ENCODE measurements around the gene RASGEF1C.
"Not testable (repeated sequence)": the region's sequence is repeated elsewhere in the genome, so short reads cannot be mapped to it uniquely, and the experiment has no call there.

Gene RASGEF1C

GRCh38 chr5:180210961-180211760 lies 2.1 kb upstream of the RASGEF1C start:
- no peak for DNase-seq (ENCODE audit: low read depth in 2 of 2)

- DNase-seq (ENCODE audit: low read depth in 2 of 2), result not testable (repeated sequence)
Measured at GRCh38 chr5:180210077-180210476, 1.1 kb upstream of the RASGEF1C start.

- no peak for DNase-seq (ENCODE audit: low read depth in 2 of 2)
Measured at GRCh38 chr5:180208435-180209081, 453 bp downstream of the RASGEF1C start.

GRCh38 chr5:180208038-180208434 lies 975 bp downstream of the RASGEF1C start:
- DNase-seq (ENCODE audit: low read depth in 2 of 2), result no peak

GRCh38 chr5:180207593-180207992 lies 1.4 kb downstream of the RASGEF1C start:
- no peak for DNase-seq (ENCODE audit: low read depth in 2 of 2)

GRCh38 chr5:180206993-180207392 lies 2.0 kb downstream of the RASGEF1C start:
- DNase-seq (ENCODE audit: low read depth in 2 of 2), result no peak

- DNase-seq (ENCODE audit: low read depth in 2 of 2), result no peak
Measured at GRCh38 chr5:180205916-180206315, 3.1 kb downstream of the RASGEF1C start.

GRCh38 chr5:180204276-180204819 lies 4.7 kb downstream of the RASGEF1C start:
- DNase-seq (ENCODE audit: low read depth in 2 of 2), result no peak

GRCh38 chr5:180202939-180203573 lies 6.0 kb downstream of the RASGEF1C start:
- DNase-seq (ENCODE audit: low read depth in 2 of 2), result no peak

GRCh38 chr5:180201051-180201987 lies 7.7 kb downstream of the RASGEF1C start:
- no peak for DNase-seq (ENCODE audit: low read depth in 2 of 2)

- DNase-seq (ENCODE audit: low read depth in 2 of 2), result no peak
Measured at GRCh38 chr5:180199390-180199789, 9.6 kb downstream of the RASGEF1C start.

GRCh38 chr5:180198208-180198607 lies 10.8 kb downstream of the RASGEF1C start:
- no peak for DNase-seq (ENCODE audit: low read depth in 2 of 2)

- no peak for DNase-seq (ENCODE audit: low read depth in 2 of 2)
Measured at GRCh38 chr5:180197016-180197702, 11.9 kb downstream of the RASGEF1C start.

GRCh38 chr5:180194410-180195345 lies 14.3 kb downstream of the RASGEF1C start:
- DNase-seq (ENCODE audit: low read depth in 2 of 2), result no peak

- no peak for DNase-seq (ENCODE audit: low read depth in 2 of 2)
Measured at GRCh38 chr5:180193749-180194375, 15.1 kb downstream of the RASGEF1C start.

GRCh38 chr5:180191716-180192115 lies 17.3 kb downstream of the RASGEF1C start:
- DNase-seq (ENCODE audit: low read depth in 2 of 2), result no peak

GRCh38 chr5:180187767-180188166 lies 21.2 kb downstream of the RASGEF1C start:
- DNase-seq (ENCODE audit: low read depth in 2 of 2), result no peak

- DNase-seq (ENCODE audit: low read depth in 2 of 2), result no peak
Measured at GRCh38 chr5:180180846-180181245, 28.2 kb downstream of the RASGEF1C start.

- DNase-seq (ENCODE audit: low read depth in 2 of 2), result no peak
Measured at GRCh38 chr5:180180421-180180820, 28.6 kb downstream of the RASGEF1C start.

All from stimulated activated CD4-positive, alpha-beta T cell treated with anti-CD3 and anti-CD28 coated beads, Interleukin-15, amount 100 ng/mL, for 48 hours (primary cell).